GM10266 (cell line): ENCODE data around the gene CPNE4.

Experiments
- DNase-seq: peaks from one replicate; pipeline ENCODE4 v3.0.0; 2012; ENCODE audit errors: extremely low spot score
- CTCF ChIP-seq: IDR thresholded peaks from 2 replicates; pipeline ENCODE4 v1.5.1; 2012; ENCODE audit warnings: mild to moderate bottlenecking, low read depth; ENCODE audit not compliant: control insufficient read depth, insufficient read depth; ENCODE audit errors: missing control alignments

The CPNE4 gene

GRCh38 chr3:131733086-131733841, 301.6 kb downstream of the CPNE4 start:
- DNase-seq, result no peak
- no peak for TF ChIP-seq CTCF

- DNase-seq, result no peak
- TF ChIP-seq CTCF, result no peak
Observed at GRCh38 chr3:131731709-131732108, 303.1 kb downstream of the CPNE4 start.

- no peak for DNase-seq
- TF ChIP-seq CTCF, result no peak
Observed at GRCh38 chr3:131730581-131730980, 304.2 kb downstream of the CPNE4 start.

- no peak for TF ChIP-seq CTCF
- DNase-seq, result no peak
Observed at GRCh38 chr3:131729643-131730017, 305.2 kb downstream of the CPNE4 start.

GRCh38 chr3:131728898-131729642, 305.7 kb downstream of the CPNE4 start:
- no peak for TF ChIP-seq CTCF
- DNase-seq, result no peak

- TF ChIP-seq CTCF, result no peak
Observed at GRCh38 chr3:131725414-131725813, 309.4 kb downstream of the CPNE4 start.

GRCh38 chr3:131723343-131723742, 311.5 kb downstream of the CPNE4 start:
- TF ChIP-seq CTCF, result no peak
- no peak for DNase-seq

More at GRCh38 chr3:131725414-131725813, 309.4 kb downstream of the CPNE4 start:
- no peak for DNase-seq
